A673 (cell line): Measurements from ENCODE around the gene IL15RA.

Source experiments
- EZH2 ChIP-seq: fragments of 200-600 bp; sonication (generic); IDR thresholded peaks from 2 replicates; pipeline ENCODE4 v1.6.1; 2017; ENCODE audit warnings: borderline replicate concordance, low read depth, mild to moderate bottlenecking, mixed read lengths, antibody characterized with exemption, low read length; ENCODE audit not compliant: poor library complexity, severe bottlenecking
- TF ChIP-seq, protein P1 (sequence below): fragments of 300-800, 200-600 bp; sonication (generic); conservative IDR thresholded peaks from 2 replicates; pipeline ENCODE4 v1.5.1; 2017; ENCODE audit warnings: low read depth, mild to moderate bottlenecking, antibody characterized with exemption, low read length, moderate library complexity, mixed read lengths

DNA sequence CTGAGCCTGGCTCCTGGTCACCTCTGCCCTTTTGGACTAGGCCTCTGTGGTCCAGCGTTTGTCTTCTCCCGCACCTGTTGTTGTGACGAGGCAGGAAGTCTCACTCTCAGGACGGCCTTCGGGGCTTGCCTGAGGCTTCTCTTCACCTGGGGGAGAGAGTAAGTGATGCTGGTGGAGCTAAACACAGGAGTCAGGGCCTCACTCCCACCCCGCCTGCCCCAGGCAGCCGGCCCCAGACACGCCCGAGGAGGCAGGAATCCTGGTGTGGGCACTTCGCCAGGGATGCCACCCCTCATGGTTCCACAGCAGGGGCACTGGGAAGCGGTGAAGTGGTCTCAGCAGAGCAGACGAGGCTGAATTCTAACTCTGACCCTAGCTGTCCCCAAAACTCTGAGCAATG lies 42.5 kb upstream of the IL15RA start:
- TF ChIP-seq, protein P1, sequence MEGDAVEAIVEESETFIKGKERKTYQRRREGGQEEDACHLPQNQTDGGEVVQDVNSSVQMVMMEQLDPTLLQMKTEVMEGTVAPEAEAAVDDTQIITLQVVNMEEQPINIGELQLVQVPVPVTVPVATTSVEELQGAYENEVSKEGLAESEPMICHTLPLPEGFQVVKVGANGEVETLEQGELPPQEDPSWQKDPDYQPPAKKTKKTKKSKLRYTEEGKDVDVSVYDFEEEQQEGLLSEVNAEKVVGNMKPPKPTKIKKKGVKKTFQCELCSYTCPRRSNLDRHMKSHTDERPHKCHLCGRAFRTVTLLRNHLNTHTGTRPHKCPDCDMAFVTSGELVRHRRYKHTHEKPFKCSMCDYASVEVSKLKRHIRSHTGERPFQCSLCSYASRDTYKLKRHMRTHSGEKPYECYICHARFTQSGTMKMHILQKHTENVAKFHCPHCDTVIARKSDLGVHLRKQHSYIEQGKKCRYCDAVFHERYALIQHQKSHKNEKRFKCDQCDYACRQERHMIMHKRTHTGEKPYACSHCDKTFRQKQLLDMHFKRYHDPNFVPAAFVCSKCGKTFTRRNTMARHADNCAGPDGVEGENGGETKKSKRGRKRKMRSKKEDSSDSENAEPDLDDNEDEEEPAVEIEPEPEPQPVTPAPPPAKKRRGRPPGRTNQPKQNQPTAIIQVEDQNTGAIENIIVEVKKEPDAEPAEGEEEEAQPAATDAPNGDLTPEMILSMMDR = no peak
- no peak for TF ChIP-seq EZH2
